C4-2B (cell line): ENCODE data around the gene POU5F2.

Experiments
- CTCF ChIP-seq: fragments of 450-650 bp; conservative IDR thresholded peaks from 2 replicates; pipeline ENCODE4 v1.5.1; 2017; ENCODE audit warnings: mild to moderate bottlenecking
- ZFX ChIP-seq: fragments of 450-650 bp; IDR thresholded peaks from 2 replicates; pipeline ENCODE4 v1.6.1; 2017

- TF ChIP-seq CTCF = no peak
- TF ChIP-seq ZFX = no peak
Observed at GRCh38 chr5:93708442-93708841, 33.0 kb downstream of the POU5F2 start.
